Dendritic cell treated with granulocyte-macrophage colony-stimulating factor and Interleukin-4, amounts not matched to agents 40 ng/mL and 50 ng/mL, for 4 days (primary cell): Measurements from ENCODE around the gene PRKX.
A peak's percentile ranks its signal among the peaks of the same experiment; 100 is the strongest.
"Not testable (repeated sequence)": the region's sequence is repeated elsewhere in the genome, so short reads cannot be mapped to it uniquely, and the experiment has no call there.

Experiments used
- H3K27ac Mint-ChIP-seq: one replicate; pipeline ENCODE4 v1.8.0; 2022; ENCODE audit warnings: mild to moderate bottlenecking, mixed read lengths
- H3K27me3 Mint-ChIP-seq: one replicate; pipeline ENCODE4 v1.8.0; 2022; ENCODE audit warnings: mild to moderate bottlenecking, mixed read lengths
- H3K36me3 Mint-ChIP-seq: one replicate; pipeline ENCODE4 v1.8.0; 2022; ENCODE audit warnings: low read depth, mixed read lengths
- H3K4me1 Mint-ChIP-seq: one replicate; pipeline ENCODE4 v1.8.0; 2022; ENCODE audit warnings: low read depth, mixed read lengths
- H3K4me3 Mint-ChIP-seq: one replicate; pipeline ENCODE4 v1.8.0; 2022; ENCODE audit warnings: mild to moderate bottlenecking, moderate library complexity, mixed read lengths
- H3K9me3 Mint-ChIP-seq: one replicate; pipeline ENCODE4 v1.8.0; 2022; ENCODE audit warnings: mixed read lengths
- intact Hi-C: fragments of 100-400 bp; cut with micrococcal nuclease; formaldehyde crosslinking; loops from one replicate; pipeline ENCODE4 v1.15.0; 2022

Gene PRKX

GRCh38 chrX:3699821-3700381 lies 13.5 kb downstream of the PRKX start:
- H3K27ac Mint-ChIP-seq, result peak overlapping the region; percentile 89
- peaks cover 65% of the 10 kb centered on the region for H3K4me1 Mint-ChIP-seq
- no peaks in the 10 kb centered on the region for H3K9me3 Mint-ChIP-seq
- intact Hi-C loops, result no loop called here
- H3K27me3 Mint-ChIP-seq, result no peaks in the 10 kb centered on the region
- H3K36me3 Mint-ChIP-seq, result peaks cover 16% of the 10 kb centered on the region
- peak overlapping the region; percentile 72 for H3K4me3 Mint-ChIP-seq

GRCh38 chrX:3697701-3698279 lies 15.7 kb downstream of the PRKX start:
- H3K27ac Mint-ChIP-seq, result peak overlapping the region; percentile 55

GRCh38 chrX:3697220-3697684 lies 16.2 kb downstream of the PRKX start:
- peaks cover 66% of the 10 kb centered on the region for H3K4me1 Mint-ChIP-seq
- no peak overlapping the region for H3K4me3 Mint-ChIP-seq
- no peaks in the 10 kb centered on the region for H3K36me3 Mint-ChIP-seq
- H3K27me3 Mint-ChIP-seq, result no peaks in the 10 kb centered on the region
- peak overlapping the region; percentile 55 for H3K27ac Mint-ChIP-seq
- no peaks in the 10 kb centered on the region for H3K9me3 Mint-ChIP-seq
- intact Hi-C loops, result no loop called here

More at GRCh38 chrX:3697701-3698279, 15.7 kb downstream of the PRKX start:
- H3K9me3 Mint-ChIP-seq, result no peaks in the 10 kb centered on the region
- no peaks in the 10 kb centered on the region for H3K27me3 Mint-ChIP-seq
- no peak overlapping the region for H3K4me3 Mint-ChIP-seq
- intact Hi-C loops, result no loop called here
- peaks cover 70% of the 10 kb centered on the region for H3K4me1 Mint-ChIP-seq
- no peaks in the 10 kb centered on the region for H3K36me3 Mint-ChIP-seq

- peak overlapping the region; percentile 6 for H3K4me3 Mint-ChIP-seq
- H3K4me1 Mint-ChIP-seq, result peaks cover 57% of the 10 kb centered on the region
- intact Hi-C loops, result no loop called here
Observed at GRCh38 chrX:3695536-3695935, 17.9 kb downstream of the PRKX start.

GRCh38 chrX:3690140-3690539 lies 23.3 kb downstream of the PRKX start:
- no peak overlapping the region for H3K4me3 Mint-ChIP-seq
- no peaks in the 10 kb centered on the region for H3K9me3 Mint-ChIP-seq
- peaks cover 9% of the 10 kb centered on the region for H3K36me3 Mint-ChIP-seq
- H3K4me1 Mint-ChIP-seq, result peaks cover 32% of the 10 kb centered on the region
- intact Hi-C loops, result no loop called here
- no peaks in the 10 kb centered on the region for H3K27me3 Mint-ChIP-seq
- H3K27ac Mint-ChIP-seq, result no peak overlapping the region

More at GRCh38 chrX:3695536-3695935, 17.9 kb downstream of the PRKX start:
- Mint-ChIP-seq H3K36me3 (peaks cover 9% of the 10 kb centered on the region), H3K27ac (peak overlapping the region; percentile 80), H3K27me3 (no peaks in the 10 kb centered on the region), H3K9me3 (no peaks in the 10 kb centered on the region)

GRCh38 chrX:3683236-3683635 lies 30.2 kb downstream of the PRKX start:
- H3K4me3 Mint-ChIP-seq, H3K36me3 Mint-ChIP-seq, intact Hi-C loops, H3K9me3 Mint-ChIP-seq, H3K27me3 Mint-ChIP-seq, H3K27ac Mint-ChIP-seq: not testable (repeated sequence)
- peaks cover 28% of the 10 kb centered on the region for H3K4me1 Mint-ChIP-seq

- no peak overlapping the region for H3K27ac Mint-ChIP-seq
- intact Hi-C loops, result no loop called here
- peaks cover 39% of the 10 kb centered on the region for H3K4me1 Mint-ChIP-seq
- peaks cover 4% of the 10 kb centered on the region for H3K36me3 Mint-ChIP-seq
- H3K9me3 Mint-ChIP-seq, result no peaks in the 10 kb centered on the region
- H3K27me3 Mint-ChIP-seq, result no peaks in the 10 kb centered on the region
- no peak overlapping the region for H3K4me3 Mint-ChIP-seq
Observed at GRCh38 chrX:3680459-3680858, 33.0 kb downstream of the PRKX start.

- H3K4me1 Mint-ChIP-seq, result peaks cover 41% of the 10 kb centered on the region
- H3K9me3 Mint-ChIP-seq, result no peaks in the 10 kb centered on the region
- intact Hi-C loops, result no loop called here
- H3K27me3 Mint-ChIP-seq, result no peaks in the 10 kb centered on the region
- peaks cover 6% of the 10 kb centered on the region for H3K36me3 Mint-ChIP-seq
- no peak overlapping the region for H3K27ac Mint-ChIP-seq
- H3K4me3 Mint-ChIP-seq, result no peak overlapping the region
Observed at GRCh38 chrX:3679669-3680068, 33.8 kb downstream of the PRKX start.

- peak overlapping the region; percentile 69 for H3K27ac Mint-ChIP-seq
- no peak overlapping the region for H3K4me3 Mint-ChIP-seq
- peaks cover 48% of the 10 kb centered on the region for H3K4me1 Mint-ChIP-seq
- peaks cover 19% of the 10 kb centered on the region for H3K36me3 Mint-ChIP-seq
- no peaks in the 10 kb centered on the region for H3K9me3 Mint-ChIP-seq
- no peaks in the 10 kb centered on the region for H3K27me3 Mint-ChIP-seq
- intact Hi-C loops, result no loop called here
Observed at GRCh38 chrX:3678328-3678727, 35.1 kb downstream of the PRKX start.

GRCh38 chrX:3674881-3675280 lies 38.6 kb downstream of the PRKX start:
- H3K4me3 Mint-ChIP-seq, result no peak overlapping the region
- peaks cover 47% of the 10 kb centered on the region for H3K4me1 Mint-ChIP-seq
- peaks cover 44% of the 10 kb centered on the region for H3K36me3 Mint-ChIP-seq
- H3K27ac Mint-ChIP-seq, result peak overlapping the region; percentile 66
- H3K9me3 Mint-ChIP-seq, result no peaks in the 10 kb centered on the region
- intact Hi-C loops, result no loop called here
- H3K27me3 Mint-ChIP-seq, result no peaks in the 10 kb centered on the region

- intact Hi-C loops, result no loop called here
- H3K27ac Mint-ChIP-seq, result no peak overlapping the region
- H3K27me3 Mint-ChIP-seq, result no peaks in the 10 kb centered on the region
- no peak overlapping the region for H3K4me3 Mint-ChIP-seq
- H3K9me3 Mint-ChIP-seq, result no peaks in the 10 kb centered on the region
- peaks cover 32% of the 10 kb centered on the region for H3K4me1 Mint-ChIP-seq
- peaks cover 63% of the 10 kb centered on the region for H3K36me3 Mint-ChIP-seq
Observed at GRCh38 chrX:3669841-3670475, 43.5 kb downstream of the PRKX start.

- Mint-ChIP-seq H3K27me3 (no peaks in the 10 kb centered on the region), H3K4me1 (peaks cover 41% of the 10 kb centered on the region), H3K4me3 (no peak overlapping the region), H3K36me3 (peaks cover 43% of the 10 kb centered on the region), H3K9me3 (no peaks in the 10 kb centered on the region), H3K27ac (peak overlapping the region; percentile 69)
- intact Hi-C loops, result no loop called here
Observed at GRCh38 chrX:3666975-3667374, 46.5 kb downstream of the PRKX start.

- intact Hi-C loops, result no loop called here
- no peak overlapping the region for H3K4me3 Mint-ChIP-seq
- no peaks in the 10 kb centered on the region for H3K9me3 Mint-ChIP-seq
- H3K27me3 Mint-ChIP-seq, result no peaks in the 10 kb centered on the region
- no peak overlapping the region for H3K27ac Mint-ChIP-seq
- peaks cover 59% of the 10 kb centered on the region for H3K4me1 Mint-ChIP-seq
- peaks cover 38% of the 10 kb centered on the region for H3K36me3 Mint-ChIP-seq
Observed at GRCh38 chrX:3664921-3665320, 48.5 kb downstream of the PRKX start.

GRCh38 chrX:3663576-3664250 lies 49.7 kb downstream of the PRKX start:
- H3K27ac Mint-ChIP-seq, result peak overlapping the region; percentile 90
- H3K4me1 Mint-ChIP-seq, result peaks cover 65% of the 10 kb centered on the region
- peaks cover 34% of the 10 kb centered on the region for H3K36me3 Mint-ChIP-seq
- H3K27me3 Mint-ChIP-seq, H3K9me3 Mint-ChIP-seq, intact Hi-C loops: not testable (repeated sequence)
- peak overlapping the region; percentile 63 for H3K4me3 Mint-ChIP-seq
